ENCODE results near the gene METAP2. TPM values are rescaled to one million over a fixed set of nuclear protein-coding genes. Genes with fewer than 3 reads are reported as not detected.

Gene METAP2
- total and polyA plus RNA-seq, 2 of the 8 experiments (the other 6 are each of a cell fraction or from before 2014, with no cell fraction given): 41.3 to 114 TPM

GRCh38 chr12:95424271-95424994 lies 49.5 kb upstream of the METAP2 start:
- peaks cover 0 to 2% (median 0%) of the 10 kb centered on the region in 4 experiments; a peak in 1 of 7 replicates for H3K4me1 ChIP-seq (replicated peaks in 1 of 4; ENCODE audit: control insufficient read depth in 3 of 4, insufficient read depth in 4 of 4, low read length in 3 of 4)
- WGBS, 2 experiments (ENCODE audit: extremely low coverage in 1 of 2, insufficient coverage in 1 of 2, insufficient read length in 1 of 2, insufficient replicate concordance in 2 of 2, low coverage in 1 of 2, low lambda C conversion rate in 2 of 2, missing lambda C conversion rate in 1 of 2): 95% methylated on average over 8 of the region's 8 CpGs; no CpG with 5 or more reads in 1 of the 2 experiments
- TF ChIP-seq TAF1 (IDR thresholded peaks at IDR 0.05; ENCODE audit: low read depth, low read length) (no peak), E2F6 (IDR thresholded peaks at IDR 0.05) (no peak)

More at GRCh38 chr12:95424271-95424994, 49.5 kb upstream of the METAP2 start:
- no peak overlapping the region for H4K5ac ChIP-seq (ENCODE audit: insufficient read length, low read depth, low read length)
- H3K27me3 ChIP-seq (replicated peaks in 1 of 4; ENCODE audit: control insufficient read depth in 3 of 4, extremely low read depth in 1 of 4, insufficient read depth in 3 of 4, low read length in 3 of 4): no peaks in the 10 kb centered on the region
- no peaks in the 10 kb centered on the region for H3K23me2 ChIP-seq (ENCODE audit: low read depth, low read length)
- H2BK15ac ChIP-seq (ENCODE audit: low read length): no peak overlapping the region
- no peaks in the 10 kb centered on the region for H3K79me2 ChIP-seq (ENCODE audit: control insufficient read depth in 1 of 2, insufficient read depth in 2 of 2, low read length in 2 of 2)
- H3K79me1 ChIP-seq (ENCODE audit: low read depth, low read length): no peaks in the 10 kb centered on the region
- POLR2A ChIA-PET (ENCODE audit: partially characterized antibody): no interaction called here
- no peak overlapping the region for H2AK5ac ChIP-seq (ENCODE audit: low read depth, low read length)
- CTCF ChIA-PET (ENCODE audit: partially characterized antibody): interaction anchor here (0.6 kb wide), 1 partner anchor 554 kb away, joined by 3 read pairs; no protein-coding TSS in a partner anchor
- H2BK120ac ChIP-seq (replicated peaks; ENCODE audit: low read depth, low read length): no peak overlapping the region
- H3K4me3 ChIP-seq (ENCODE audit: extremely low read depth in 1 of 4, insufficient read depth in 2 of 4, low read depth in 3 of 4, low read length in 4 of 4): no peak overlapping the region
- no peak overlapping the region for H3K4me2 ChIP-seq (ENCODE audit: insufficient read depth in 1 of 2, low read depth in 2 of 2, low read length in 2 of 2)
- no peaks in the 10 kb centered on the region for H4K20me1 ChIP-seq (replicated peaks in 1 of 2; ENCODE audit: control insufficient read depth in 1 of 2, insufficient read depth in 2 of 2, low read length in 2 of 2)
- FAIRE-seq (no peak), DNase-seq (ENCODE audit: low read depth in 1 of 2, low spot score in 2 of 2) (no peak)
- no peaks in the 10 kb centered on the region for H3K9me3 ChIP-seq (ENCODE audit: insufficient read depth in 2 of 2, low read depth in 1 of 2, low read length in 1 of 2)
- no peak overlapping the region for H3K56ac ChIP-seq (replicated peaks; ENCODE audit: insufficient read length, low read depth, low read length)
- no peak overlapping the region for H2BK5ac ChIP-seq (ENCODE audit: low read depth, low read length)
- no peak overlapping the region for H3K23ac ChIP-seq (ENCODE audit: insufficient read length)
- H4K8ac ChIP-seq (ENCODE audit: extremely low read depth, insufficient read depth, low read length): no peak overlapping the region
- H3K18ac ChIP-seq (ENCODE audit: extremely low read depth, low read length): no peak overlapping the region
- no peak overlapping the region for H3K27ac ChIP-seq (ENCODE audit: low read depth, low read length)
- no peak overlapping the region for H2BK20ac ChIP-seq (ENCODE audit: low read length)
- no peak overlapping the region for H4K91ac ChIP-seq (replicated peaks; ENCODE audit: insufficient read length, low read length)
- no peak overlapping the region for H2BK12ac ChIP-seq (ENCODE audit: low read depth, low read length)
- H3K4ac ChIP-seq (replicated peaks; ENCODE audit: insufficient read length, low read depth, low read length): no peak overlapping the region
- H3K36me3 ChIP-seq (ENCODE audit: control insufficient read depth in 2 of 4, insufficient read depth in 4 of 4, low read length in 3 of 4): no peaks in the 10 kb centered on the region
- no peak overlapping the region for H3K9ac ChIP-seq (replicated peaks in 1 of 4; ENCODE audit: extremely low read depth in 1 of 4, low read depth in 3 of 4, low read length in 3 of 4)
- no peak overlapping the region; the same call in 1 of the 2 replicates for H2AFZ ChIP-seq (ENCODE audit: low read length)
- H3K14ac ChIP-seq (ENCODE audit: insufficient read length): no peak overlapping the region

Data from H1 (cell line).